ENCODE measurements around the gene CMTM1. TPM values are rescaled to one million over a fixed set of nuclear protein-coding genes. Genes with fewer than 3 reads are reported as not detected.
A peak's percentile ranks its signal among the peaks of the same experiment; 100 is the strongest.

Gene CMTM1
- total RNA-seq, 1 experiment from 2014 or later, result 2.6 TPM

GRCh38 chr16:66562409-66562808 lies 3.8 kb upstream of the CMTM1 start:
- no peak overlapping the region for H2AK5ac ChIP-seq (ENCODE audit: insufficient read length, low read length)
- Mint-ChIP-seq H3K4me3 (no peak overlapping the region), H3K36me3 (ENCODE audit: insufficient read depth in 1 of 3, low read depth in 3 of 3) (peaks cover 3 to 22% (median 22%) of the 10 kb centered on the region in 3 experiments; a peak in 5 of 7 replicates), H3K27ac (no peak overlapping the region), H3K4me1 (no peaks in the 10 kb centered on the region), H3K27me3 (ENCODE audit: low read depth) (no peaks in the 10 kb centered on the region), H3K9me3 (no peaks in the 10 kb centered on the region)
- H2BK120ac ChIP-seq (ENCODE audit: low read depth, low read length, poor library complexity, severe bottlenecking), result no peak overlapping the region
- H2AFZ ChIP-seq (ENCODE audit: low read length), result no peak overlapping the region
- WGBS (ENCODE audit: extremely low coverage, insufficient read length, low lambda C conversion rate), result no CpG with 5 or more reads among the region's 1 CpG
- H3K23me2 ChIP-seq (ENCODE audit: insufficient read length, low read depth, low read length, poor library complexity, severe bottlenecking), result no peaks in the 10 kb centered on the region
- H3K4ac ChIP-seq (ENCODE audit: low read depth, low read length), result no peak overlapping the region
- no peak overlapping the region for H3K14ac ChIP-seq (ENCODE audit: insufficient read depth, low read length)
- peaks cover 3% of the 10 kb centered on the region for H4K20me1 ChIP-seq (ENCODE audit: control insufficient read depth, insufficient read depth, insufficient read length)
- no peak overlapping the region for H4K8ac ChIP-seq (replicated peaks; ENCODE audit: insufficient read length, low read depth, low read length)
- H3K27me3 ChIP-seq (ENCODE audit: insufficient read depth, low read length), result no peaks in the 10 kb centered on the region
- H3K4me2 ChIP-seq (ENCODE audit: insufficient read depth, insufficient read length, low read length), result no peak overlapping the region
- no peaks in the 10 kb centered on the region for H3K79me1 ChIP-seq (ENCODE audit: insufficient read depth, low read depth, low read length, poor library complexity, severe bottlenecking)
- no peak overlapping the region for H4K5ac ChIP-seq (ENCODE audit: insufficient read length, low read depth, low read length)
- H3K18ac ChIP-seq (ENCODE audit: insufficient read length, low read depth, low read length), result no peak overlapping the region
- no peak overlapping the region for H2BK20ac ChIP-seq (ENCODE audit: low read depth, low read length, poor library complexity, severe bottlenecking)
- H2BK12ac ChIP-seq (ENCODE audit: insufficient read length, low read depth, low read length), result no peak overlapping the region
- no peaks in the 10 kb centered on the region for H3K4me1 ChIP-seq (ENCODE audit: insufficient read depth, low read length)
- no peak overlapping the region for H2BK5ac ChIP-seq (ENCODE audit: insufficient read length, low read length)
- H3K9ac ChIP-seq (ENCODE audit: extremely low read depth, insufficient read length, low read length), result no peak overlapping the region
- TF ChIP-seq, protein P1, sequence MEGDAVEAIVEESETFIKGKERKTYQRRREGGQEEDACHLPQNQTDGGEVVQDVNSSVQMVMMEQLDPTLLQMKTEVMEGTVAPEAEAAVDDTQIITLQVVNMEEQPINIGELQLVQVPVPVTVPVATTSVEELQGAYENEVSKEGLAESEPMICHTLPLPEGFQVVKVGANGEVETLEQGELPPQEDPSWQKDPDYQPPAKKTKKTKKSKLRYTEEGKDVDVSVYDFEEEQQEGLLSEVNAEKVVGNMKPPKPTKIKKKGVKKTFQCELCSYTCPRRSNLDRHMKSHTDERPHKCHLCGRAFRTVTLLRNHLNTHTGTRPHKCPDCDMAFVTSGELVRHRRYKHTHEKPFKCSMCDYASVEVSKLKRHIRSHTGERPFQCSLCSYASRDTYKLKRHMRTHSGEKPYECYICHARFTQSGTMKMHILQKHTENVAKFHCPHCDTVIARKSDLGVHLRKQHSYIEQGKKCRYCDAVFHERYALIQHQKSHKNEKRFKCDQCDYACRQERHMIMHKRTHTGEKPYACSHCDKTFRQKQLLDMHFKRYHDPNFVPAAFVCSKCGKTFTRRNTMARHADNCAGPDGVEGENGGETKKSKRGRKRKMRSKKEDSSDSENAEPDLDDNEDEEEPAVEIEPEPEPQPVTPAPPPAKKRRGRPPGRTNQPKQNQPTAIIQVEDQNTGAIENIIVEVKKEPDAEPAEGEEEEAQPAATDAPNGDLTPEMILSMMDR (conservative IDR thresholded peaks at IDR 0.05), result 0 out of 3 replicates have a peak, but pooled peaks have one; percentile 19
- no peak overlapping the region for H3T11ph ChIP-seq (ENCODE audit: low read length)
- no peak overlapping the region for H3K23ac ChIP-seq (ENCODE audit: insufficient read length, low read depth, low read length)
- H3K79me2 ChIP-seq (ENCODE audit: insufficient read depth, low read length), result no peaks in the 10 kb centered on the region
- H3K56ac ChIP-seq (ENCODE audit: insufficient read length, low read depth, low read length), result no peak overlapping the region
- no peak overlapping the region for H3K27ac ChIP-seq (ENCODE audit: insufficient read length, low read depth, low read length)
- no peak overlapping the region for H2BK15ac ChIP-seq (ENCODE audit: low read depth, low read length)
- no peak overlapping the region for H4K91ac ChIP-seq (ENCODE audit: insufficient read length, low read depth, low read length)
- no peaks in the 10 kb centered on the region for H3K9me3 ChIP-seq (ENCODE audit: control insufficient read depth, low read depth, low read length)
- no peak for DNase-seq

Data from H9 (cell line).